HepG2 (cell line): Measurements from ENCODE around the gene IL6ST. TPM values are rescaled to one million over a fixed set of nuclear protein-coding genes. Genes with fewer than 3 reads are reported as not detected.

Experiments
- CCAR2 ChIP-seq: fragments of 200-400 bp; formaldehyde crosslinking; optimal IDR thresholded peaks from 2 replicates; pipeline ENCODE3; 2018; ENCODE audit warnings: low read depth, mild to moderate bottlenecking, low read length, moderate library complexity
- DMAP1 ChIP-seq: IDR thresholded peaks from 2 replicates; pipeline ENCODE4 v1.6.1; 2016
- ISX ChIP-seq: sonication (generic); formaldehyde crosslinking; conservative IDR thresholded peaks from 2 replicates; pipeline ENCODE4 v1.5.0; 2020; ENCODE audit warnings: missing genetic modification reagents
- KDM2A ChIP-seq: sonication (generic); formaldehyde crosslinking; IDR thresholded peaks from 2 replicates; pipeline ENCODE4 v1.4.0; 2020; ENCODE audit warnings: low read depth, missing genetic modification reagents, borderline replicate concordance
- NR1H2 ChIP-seq: sonication (generic); formaldehyde crosslinking; IDR thresholded peaks from 2 replicates; pipeline ENCODE4 v1.8.1; 2022; ENCODE audit warnings: low read depth, missing genetic modification reagents, borderline replicate concordance
- NR3C1 ChIP-seq: sonication (generic); formaldehyde crosslinking; IDR thresholded peaks from 2 replicates; pipeline ENCODE4 v1.4.0; 2020; ENCODE audit warnings: missing genetic modification reagents
- PLRG1 ChIP-seq: fragments of 450-650 bp; conservative IDR thresholded peaks from 2 replicates; pipeline ENCODE4 v1.6.1; 2016
- SKI ChIP-seq: fragments of 450-650 bp; IDR thresholded peaks from one replicate; pipeline ENCODE4 v1.6.1; 2018; ENCODE audit warnings: mild to moderate bottlenecking; ENCODE audit not compliant: partially characterized antibody
- SMARCC2 ChIP-seq: fragments of 450-650 bp; IDR thresholded peaks from 2 replicates; pipeline ENCODE4 v1.6.1; 2017; ENCODE audit warnings: antibody characterized with exemption, mild to moderate bottlenecking
- SP140L ChIP-seq: sonication (generic); formaldehyde crosslinking; IDR thresholded peaks from 2 replicates; pipeline ENCODE4 v1.4.0; 2020; ENCODE audit warnings: missing genetic modification reagents, borderline replicate concordance
- SUZ12 ChIP-seq: fragments of 150-350 bp; IDR thresholded peaks from 2 replicates; pipeline ENCODE4 v1.6.1; 2014; ENCODE audit warnings: low read depth, low read length
- ZKSCAN1 ChIP-seq: fragments of 150-350 bp; IDR thresholded peaks from 2 replicates; pipeline ENCODE4 v1.6.1; 2014; ENCODE audit warnings: low read length
- ZMYM2 ChIP-seq: sonication (generic); formaldehyde crosslinking; IDR thresholded peaks from 2 replicates; pipeline ENCODE4 v1.8.0; 2022; ENCODE audit warnings: mild to moderate bottlenecking, missing genetic modification reagents
- ZNF354B ChIP-seq: sonication (generic); formaldehyde crosslinking; IDR thresholded peaks from 2 replicates; pipeline ENCODE4 v1.8.0; 2022; ENCODE audit warnings: mild to moderate bottlenecking, missing genetic modification reagents
- ZNF550 ChIP-seq: sonication (generic); formaldehyde crosslinking; IDR thresholded peaks from 2 replicates; pipeline ENCODE4 v1.4.0; 2020; ENCODE audit warnings: mild to moderate bottlenecking, missing genetic modification reagents, borderline replicate concordance
- ZNF660 ChIP-seq: sonication (generic); formaldehyde crosslinking; IDR thresholded peaks from 2 replicates; pipeline ENCODE4 v1.5.1; 2020; ENCODE audit warnings: mild to moderate bottlenecking, low read depth, missing genetic modification reagents, borderline replicate concordance
- ZNF780A ChIP-seq: sonication (generic); formaldehyde crosslinking; IDR thresholded peaks from 2 replicates; pipeline ENCODE4 v1.8.0; 2022; ENCODE audit warnings: mild to moderate bottlenecking, missing genetic modification reagents, moderate library complexity
- polyA plus RNA-seq, 8 experiments: library from polyadenylated mRNA; depleted of rRNA in 3 of 8; stranded (reverse) in 7 of 8; unstranded in 1 of 8; fragments of >200 nt; fragmentation: Illumina TruSeq in 4 of 8; extraction: Trizol in 4 of 8; gene quantifications; 2 replicates each; pipeline versions ENCODE4 v1.2.1 to v1.2.3, GENCODE V29; 2011 to 2016; ENCODE audit warnings: low read depth in 4 of 8, missing spikeins in 1 of 8, mixed read lengths in 1 of 8; ENCODE audit not compliant: insufficient read depth in 1 of 8
- total RNA-seq, 5 experiments: library from RNA; depleted of rRNA; stranded (reverse); fragments of >200 nt; fragmentation: Illumina TruSeq; extraction: Trizol; gene quantifications; 2 replicates each; pipeline ENCODE4 v1.2.3, GENCODE V29; 2016; ENCODE audit warnings: low read depth in 1 of 5
- TF ChIP-seq, protein P1 (sequence below): sonication (generic); formaldehyde crosslinking; conservative IDR thresholded peaks from 2 replicates; pipeline ENCODE4 v1.4.0; 2020; ENCODE audit warnings: missing genetic modification reagents
- TF ChIP-seq, protein P2 (sequence below): sonication (generic); formaldehyde crosslinking; IDR thresholded peaks from 2 replicates; pipeline ENCODE4 v1.5.1; 2020; ENCODE audit warnings: missing genetic modification reagents, mild to moderate bottlenecking, borderline replicate concordance
- TF ChIP-seq, protein P3 (sequence below): sonication (generic); formaldehyde crosslinking; IDR thresholded peaks from 2 replicates; pipeline ENCODE4 v1.4.0; 2020; ENCODE audit warnings: missing genetic modification reagents, borderline replicate concordance
- TF ChIP-seq, protein P4 (sequence below): IDR thresholded peaks from 2 replicates; pipeline ENCODE4 v1.6.1; 2016; ENCODE audit warnings: missing compliant biosample characterization, missing genetic modification reagents, borderline replicate concordance
- TF ChIP-seq, protein P5 (sequence below): IDR thresholded peaks from 2 replicates; pipeline ENCODE4 v1.6.1; 2016; ENCODE audit warnings: mild to moderate bottlenecking, missing biosample characterization, missing genetic modification reagents

The IL6ST gene
- total and polyA plus RNA-seq, 2 of the 13 experiments (the other 11 are each of a cell fraction or from before 2014, with no cell fraction given), result 66.6 to 166 TPM

DNA sequence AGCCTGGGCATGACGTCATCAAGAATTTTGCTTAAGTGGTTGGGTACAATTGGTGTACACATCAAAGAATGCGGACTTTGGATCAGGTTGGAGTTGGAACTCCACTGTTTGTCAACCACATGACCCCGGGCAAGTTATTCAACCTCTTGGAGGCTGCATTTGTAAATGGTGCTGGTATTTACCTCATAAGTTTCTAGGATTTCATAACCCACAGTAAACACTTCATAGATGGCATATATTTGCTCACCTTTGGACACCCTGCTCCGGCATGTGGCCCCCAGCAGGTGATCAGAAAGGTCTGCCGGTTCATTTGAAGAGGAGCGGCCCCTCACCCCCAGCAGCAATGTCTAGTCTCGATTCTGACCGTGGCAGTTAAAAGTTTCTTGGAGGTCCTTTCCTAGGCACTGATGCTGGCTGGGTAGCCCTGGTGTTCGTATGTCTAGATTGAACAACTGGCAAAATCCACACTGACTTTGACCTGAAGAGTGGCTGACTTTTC lies 60.6 kb downstream of the IL6ST start (continued):
- TF ChIP-seq ZNF550 (CRISPR knock-in tag) (no peak), DMAP1 (CRISPR knock-in tag) (peak; percentile 75; the same call in 1 of the 2 replicates), ZNF780A (no peak), KDM2A (peak; percentile 69; the same call in 1 of the 2 replicates), SP140L (no peak), ZNF660 (CRISPR knock-in tag) (no peak), SUZ12 (no peak), PLRG1 (no peak), NR1H2 (CRISPR knock-in tag) (no peak), ZKSCAN1 (peak; percentile 55; the same call in 1 of the 2 replicates), ZNF354B (CRISPR knock-in tag) (no peak), SMARCC2 (peak; percentile 89), ISX (CRISPR knock-in tag) (no peak), NR3C1 (no peak), ZMYM2 (CRISPR knock-in tag) (peak; percentile 88), CCAR2 (peak; percentile 86), SKI (peak; percentile 99)
- TF ChIP-seq, protein P1, sequence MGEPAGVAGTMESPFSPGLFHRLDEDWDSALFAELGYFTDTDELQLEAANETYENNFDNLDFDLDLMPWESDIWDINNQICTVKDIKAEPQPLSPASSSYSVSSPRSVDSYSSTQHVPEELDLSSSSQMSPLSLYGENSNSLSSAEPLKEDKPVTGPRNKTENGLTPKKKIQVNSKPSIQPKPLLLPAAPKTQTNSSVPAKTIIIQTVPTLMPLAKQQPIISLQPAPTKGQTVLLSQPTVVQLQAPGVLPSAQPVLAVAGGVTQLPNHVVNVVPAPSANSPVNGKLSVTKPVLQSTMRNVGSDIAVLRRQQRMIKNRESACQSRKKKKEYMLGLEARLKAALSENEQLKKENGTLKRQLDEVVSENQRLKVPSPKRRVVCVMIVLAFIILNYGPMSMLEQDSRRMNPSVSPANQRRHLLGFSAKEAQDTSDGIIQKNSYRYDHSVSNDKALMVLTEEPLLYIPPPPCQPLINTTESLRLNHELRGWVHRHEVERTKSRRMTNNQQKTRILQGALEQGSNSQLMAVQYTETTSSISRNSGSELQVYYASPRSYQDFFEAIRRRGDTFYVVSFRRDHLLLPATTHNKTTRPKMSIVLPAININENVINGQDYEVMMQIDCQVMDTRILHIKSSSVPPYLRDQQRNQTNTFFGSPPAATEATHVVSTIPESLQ (CRISPR knock-in tag), result no peak
- TF ChIP-seq, protein P2, sequence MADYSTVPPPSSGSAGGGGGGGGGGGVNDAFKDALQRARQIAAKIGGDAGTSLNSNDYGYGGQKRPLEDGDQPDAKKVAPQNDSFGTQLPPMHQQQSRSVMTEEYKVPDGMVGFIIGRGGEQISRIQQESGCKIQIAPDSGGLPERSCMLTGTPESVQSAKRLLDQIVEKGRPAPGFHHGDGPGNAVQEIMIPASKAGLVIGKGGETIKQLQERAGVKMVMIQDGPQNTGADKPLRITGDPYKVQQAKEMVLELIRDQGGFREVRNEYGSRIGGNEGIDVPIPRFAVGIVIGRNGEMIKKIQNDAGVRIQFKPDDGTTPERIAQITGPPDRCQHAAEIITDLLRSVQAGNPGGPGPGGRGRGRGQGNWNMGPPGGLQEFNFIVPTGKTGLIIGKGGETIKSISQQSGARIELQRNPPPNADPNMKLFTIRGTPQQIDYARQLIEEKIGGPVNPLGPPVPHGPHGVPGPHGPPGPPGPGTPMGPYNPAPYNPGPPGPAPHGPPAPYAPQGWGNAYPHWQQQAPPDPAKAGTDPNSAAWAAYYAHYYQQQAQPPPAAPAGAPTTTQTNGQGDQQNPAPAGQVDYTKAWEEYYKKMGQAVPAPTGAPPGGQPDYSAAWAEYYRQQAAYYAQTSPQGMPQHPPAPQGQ, result no peak
- TF ChIP-seq, protein P3, sequence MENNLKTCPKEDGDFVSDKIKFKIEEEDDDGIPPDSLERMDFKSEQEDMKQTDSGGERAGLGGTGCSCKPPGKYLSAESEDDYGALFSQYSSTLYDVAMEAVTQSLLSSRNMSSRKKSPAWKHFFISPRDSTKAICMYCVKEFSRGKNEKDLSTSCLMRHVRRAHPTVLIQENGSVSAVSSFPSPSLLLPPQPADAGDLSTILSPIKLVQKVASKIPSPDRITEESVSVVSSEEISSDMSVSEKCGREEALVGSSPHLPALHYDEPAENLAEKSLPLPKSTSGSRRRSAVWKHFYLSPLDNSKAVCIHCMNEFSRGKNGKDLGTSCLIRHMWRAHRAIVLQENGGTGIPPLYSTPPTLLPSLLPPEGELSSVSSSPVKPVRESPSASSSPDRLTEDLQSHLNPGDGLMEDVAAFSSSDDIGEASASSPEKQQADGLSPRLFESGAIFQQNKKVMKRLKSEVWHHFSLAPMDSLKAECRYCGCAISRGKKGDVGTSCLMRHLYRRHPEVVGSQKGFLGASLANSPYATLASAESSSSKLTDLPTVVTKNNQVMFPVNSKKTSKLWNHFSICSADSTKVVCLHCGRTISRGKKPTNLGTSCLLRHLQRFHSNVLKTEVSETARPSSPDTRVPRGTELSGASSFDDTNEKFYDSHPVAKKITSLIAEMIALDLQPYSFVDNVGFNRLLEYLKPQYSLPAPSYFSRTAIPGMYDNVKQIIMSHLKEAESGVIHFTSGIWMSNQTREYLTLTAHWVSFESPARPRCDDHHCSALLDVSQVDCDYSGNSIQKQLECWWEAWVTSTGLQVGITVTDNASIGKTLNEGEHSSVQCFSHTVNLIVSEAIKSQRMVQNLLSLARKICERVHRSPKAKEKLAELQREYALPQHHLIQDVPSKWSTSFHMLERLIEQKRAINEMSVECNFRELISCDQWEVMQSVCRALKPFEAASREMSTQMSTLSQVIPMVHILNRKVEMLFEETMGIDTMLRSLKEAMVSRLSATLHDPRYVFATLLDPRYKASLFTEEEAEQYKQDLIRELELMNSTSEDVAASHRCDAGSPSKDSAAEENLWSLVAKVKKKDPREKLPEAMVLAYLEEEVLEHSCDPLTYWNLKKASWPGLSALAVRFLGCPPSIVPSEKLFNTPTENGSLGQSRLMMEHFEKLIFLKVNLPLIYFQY, result peak; percentile 52; the same call in 1 of the 2 replicates
- TF ChIP-seq, protein P4, sequence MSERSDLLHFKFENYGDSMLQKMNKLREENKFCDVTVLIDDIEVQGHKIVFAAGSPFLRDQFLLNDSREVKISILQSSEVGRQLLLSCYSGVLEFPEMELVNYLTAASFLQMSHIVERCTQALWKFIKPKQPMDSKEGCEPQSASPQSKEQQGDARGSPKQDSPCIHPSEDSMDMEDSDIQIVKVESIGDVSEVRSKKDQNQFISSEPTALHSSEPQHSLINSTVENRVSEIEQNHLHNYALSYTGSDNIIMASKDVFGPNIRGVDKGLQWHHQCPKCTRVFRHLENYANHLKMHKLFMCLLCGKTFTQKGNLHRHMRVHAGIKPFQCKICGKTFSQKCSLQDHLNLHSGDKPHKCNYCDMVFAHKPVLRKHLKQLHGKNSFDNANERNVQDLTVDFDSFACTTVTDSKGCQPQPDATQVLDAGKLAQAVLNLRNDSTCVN, result peak; percentile 46; the same call in 1 of the 2 replicates
- TF ChIP-seq, protein P5, sequence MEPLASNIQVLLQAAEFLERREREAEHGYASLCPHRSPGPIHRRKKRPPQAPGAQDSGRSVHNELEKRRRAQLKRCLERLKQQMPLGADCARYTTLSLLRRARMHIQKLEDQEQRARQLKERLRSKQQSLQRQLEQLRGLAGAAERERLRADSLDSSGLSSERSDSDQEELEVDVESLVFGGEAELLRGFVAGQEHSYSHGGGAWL (CRISPR knock-in tag), result no peak
